AG04449 (cell line): ENCODE results near the gene POU2F1.

Source experiments
- CTCF ChIA-PET: fragments of 350-600 bp; formaldehyde crosslinking; extraction: SDS; loops from one replicate; lab custom pipeline; 2021; ENCODE audit warnings: antibody characterized with exemption; lab: Yijun Ruan, JAX
- POLR2A ChIA-PET: fragments of 400-600, 350-600 bp; formaldehyde crosslinking; extraction: SDS; loops from one replicate; lab custom pipeline; 2020; ENCODE audit warnings: antibody characterized with exemption, inconsistent platforms; lab: Yijun Ruan, JAX
- DNase-seq: peaks from one replicate; pipeline ENCODE4 v3.0.0-alpha.2; 2010; ENCODE audit warnings: low read depth, low spot score
- H3K4me3 ChIP-seq: 2 replicates; pipeline ENCODE4 v1.5.1; 2011; ENCODE audit warnings: low read depth, mild to moderate bottlenecking, control low read depth, low read length
- TF ChIP-seq, protein P1 (sequence below): IDR thresholded peaks from one replicate; pipeline ENCODE4 v1.5.1; 2011; ENCODE audit warnings: mild to moderate bottlenecking, moderate library complexity, low read length, control low read depth, inconsistent platforms; ENCODE audit not compliant: insufficient read depth; ENCODE audit errors: missing control alignments

Gene POU2F1

GRCh38 chr1:167301355-167301754 is 80.7 kb downstream of the POU2F1 start:
- ChIA-PET CTCF (no interaction called here), POLR2A (no interaction called here)
- DNase-seq: no peak
- TF ChIP-seq, protein P1, sequence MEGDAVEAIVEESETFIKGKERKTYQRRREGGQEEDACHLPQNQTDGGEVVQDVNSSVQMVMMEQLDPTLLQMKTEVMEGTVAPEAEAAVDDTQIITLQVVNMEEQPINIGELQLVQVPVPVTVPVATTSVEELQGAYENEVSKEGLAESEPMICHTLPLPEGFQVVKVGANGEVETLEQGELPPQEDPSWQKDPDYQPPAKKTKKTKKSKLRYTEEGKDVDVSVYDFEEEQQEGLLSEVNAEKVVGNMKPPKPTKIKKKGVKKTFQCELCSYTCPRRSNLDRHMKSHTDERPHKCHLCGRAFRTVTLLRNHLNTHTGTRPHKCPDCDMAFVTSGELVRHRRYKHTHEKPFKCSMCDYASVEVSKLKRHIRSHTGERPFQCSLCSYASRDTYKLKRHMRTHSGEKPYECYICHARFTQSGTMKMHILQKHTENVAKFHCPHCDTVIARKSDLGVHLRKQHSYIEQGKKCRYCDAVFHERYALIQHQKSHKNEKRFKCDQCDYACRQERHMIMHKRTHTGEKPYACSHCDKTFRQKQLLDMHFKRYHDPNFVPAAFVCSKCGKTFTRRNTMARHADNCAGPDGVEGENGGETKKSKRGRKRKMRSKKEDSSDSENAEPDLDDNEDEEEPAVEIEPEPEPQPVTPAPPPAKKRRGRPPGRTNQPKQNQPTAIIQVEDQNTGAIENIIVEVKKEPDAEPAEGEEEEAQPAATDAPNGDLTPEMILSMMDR: no peak
- no peak overlapping the region for H3K4me3 ChIP-seq

DNA sequence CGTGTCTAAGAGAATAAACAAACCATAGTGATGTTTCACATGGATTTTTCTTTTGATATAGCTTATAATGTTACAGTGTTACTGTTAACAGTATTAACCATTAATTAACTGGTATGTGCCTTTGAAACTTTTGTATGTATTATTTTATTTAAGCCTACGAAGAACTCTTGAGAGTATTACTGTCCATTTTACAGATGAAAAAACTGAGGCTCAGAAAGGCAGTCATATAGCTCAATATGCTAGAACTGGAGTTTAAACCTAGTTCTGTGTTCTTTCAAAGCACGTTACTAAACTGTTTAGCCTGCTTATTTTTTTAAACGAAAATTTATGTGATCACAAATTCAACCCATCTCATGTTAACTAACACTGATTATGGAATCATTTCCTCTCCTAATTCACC is 83.5 kb downstream of the POU2F1 start:
- CTCF ChIA-PET: interaction anchor here (1.5 to 1.7 kb wide), 2 partner anchors 37 to 84 kb away, joined by 4 to 5 read pairs; partner anchors contain the start of gene POU2F1
- TF ChIP-seq, protein P1: no peak
- POLR2A ChIA-PET: no interaction called here

DNA sequence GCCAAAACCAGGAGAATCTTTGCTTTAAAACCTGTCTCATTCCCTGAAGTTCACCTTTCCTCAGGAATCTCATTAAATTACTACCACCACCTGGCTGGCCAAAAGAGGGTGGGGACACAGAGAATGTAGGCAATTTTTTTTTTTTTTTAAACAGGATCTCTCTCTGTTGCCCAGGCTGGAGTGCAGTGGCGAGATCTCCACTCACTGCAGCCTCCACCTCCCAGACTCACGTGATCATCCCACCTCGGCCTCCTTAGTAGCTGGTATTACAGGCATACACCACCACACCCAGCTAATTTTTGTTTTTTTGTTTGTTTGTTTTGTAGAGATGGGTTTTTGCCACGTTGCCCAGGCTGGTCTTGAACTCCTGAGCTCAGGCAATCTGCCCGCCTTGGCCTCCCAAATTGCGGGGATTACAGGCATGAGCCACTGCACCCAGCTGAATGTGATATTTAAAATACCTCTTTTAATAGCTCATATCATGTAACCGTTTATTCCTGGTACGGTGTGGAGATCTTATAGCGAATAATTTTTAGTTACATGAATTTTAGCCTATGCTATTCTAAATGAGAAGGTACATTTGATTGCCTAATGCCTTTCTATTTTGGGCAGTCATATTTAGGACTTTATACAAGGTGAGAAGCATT is 84.5 kb downstream of the POU2F1 start:
- no peak overlapping the region for H3K4me3 ChIP-seq
- TF ChIP-seq, protein P1: no peak
- POLR2A ChIA-PET: no interaction called here
- no peak for DNase-seq
- CTCF ChIA-PET: no interaction called here

More for the DNA sequence above, 83.5 kb downstream of the POU2F1 start:
- no peak for DNase-seq
- no peak overlapping the region for H3K4me3 ChIP-seq

DNA sequence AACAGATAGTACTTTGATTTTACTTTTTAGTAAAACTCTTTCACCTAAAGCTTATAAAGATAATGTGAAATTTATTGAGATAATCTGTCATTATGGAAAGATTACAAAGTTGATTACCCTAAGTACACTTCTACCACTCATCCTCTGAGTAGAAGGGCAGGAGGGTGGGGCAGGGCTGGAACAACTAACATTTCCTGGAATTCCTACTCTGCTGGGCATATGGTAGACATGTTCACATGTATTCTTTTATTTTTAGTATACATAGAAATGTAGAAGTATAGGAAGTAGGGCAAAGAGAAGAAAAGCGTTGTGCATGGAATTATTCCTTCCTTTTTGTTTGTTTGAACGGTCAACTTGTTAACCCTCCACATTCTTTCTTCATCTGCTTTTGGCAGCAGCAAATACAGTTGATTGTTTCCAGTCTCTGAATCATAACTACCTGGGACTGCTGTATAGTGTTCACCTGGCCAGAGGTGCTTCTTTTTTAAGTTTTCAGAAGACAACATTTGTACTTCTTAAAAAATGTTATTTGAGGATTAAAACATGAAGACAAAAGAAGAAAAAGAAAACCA is 85.1 kb downstream of the POU2F1 start:
- ChIA-PET POLR2A (no interaction called here), CTCF (no interaction called here)
- TF ChIP-seq, protein P1: no peak
- H3K4me3 ChIP-seq: no peak overlapping the region
- no peak for DNase-seq

- DNase-seq: no peak
- POLR2A ChIA-PET: no interaction called here
- CTCF ChIA-PET: interaction anchor here (1.4 kb wide), 1 partner anchor 15 kb away, joined by 3 read pairs; no protein-coding TSS in a partner anchor
- H3K4me3 ChIP-seq: no peak overlapping the region
- TF ChIP-seq, protein P1: no peak
These were observed 90.0 kb downstream of the POU2F1 start for GRCh38 chr1:167310732-167311131.

DNA sequence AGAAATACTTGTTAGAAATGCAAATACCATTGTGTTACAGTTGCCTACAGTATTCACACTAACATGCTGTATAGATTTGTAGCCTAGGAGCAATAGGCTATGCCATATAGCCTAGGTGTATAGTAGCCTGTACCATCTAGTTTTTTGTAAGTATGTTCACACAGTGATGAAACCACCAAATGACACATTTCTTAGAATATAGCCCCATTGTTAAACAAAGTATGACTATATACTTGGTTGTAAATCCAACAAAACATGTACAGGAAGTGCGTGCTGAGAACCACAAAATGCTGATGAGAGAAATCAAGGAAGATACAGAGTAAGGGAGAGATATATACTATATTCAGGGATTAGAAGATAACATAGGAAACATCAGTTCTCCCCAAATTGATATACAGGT is 92.2 kb downstream of the POU2F1 start:
- DNase-seq: no peak
- ChIA-PET POLR2A (no interaction called here), CTCF (no interaction called here)
- TF ChIP-seq, protein P1: no peak
- H3K4me3 ChIP-seq: no peak overlapping the region
